KMS-11 (cell line): ENCODE measurements around the gene C1QTNF9.

ENCODE experiments used
- H2AFZ ChIP-seq: fragments of 200-600 bp; sonication (generic); 2 replicates; pipeline ENCODE4 v1.6.1; 2016; ENCODE audit warnings: antibody characterized with exemption, mixed run types, low read depth
- H3K27ac ChIP-seq: fragments of 200-600 bp; sonication (generic); 2 replicates; pipeline ENCODE4 v1.6.1; 2016; ENCODE audit warnings: mild to moderate bottlenecking, mixed run types
- H3K27me3 ChIP-seq: fragments of 200-600 bp; sonication (generic); 2 replicates; pipeline ENCODE4 v1.6.1; 2017; ENCODE audit warnings: mild to moderate bottlenecking, low read depth, mixed run types, moderate library complexity; ENCODE audit not compliant: insufficient read depth
- H3K36me3 ChIP-seq: fragments of 200-600 bp; sonication (generic); 2 replicates; pipeline ENCODE4 v1.6.1; 2017; ENCODE audit warnings: mild to moderate bottlenecking, mixed run types; ENCODE audit not compliant: insufficient read depth
- H3K4me1 ChIP-seq: fragments of 200-600 bp; sonication (generic); 2 replicates; pipeline ENCODE4 v1.6.1; 2016; ENCODE audit warnings: mild to moderate bottlenecking, low read depth, mixed run types; ENCODE audit not compliant: poor library complexity, severe bottlenecking
- H3K4me2 ChIP-seq: fragments of 200-600 bp; sonication (generic); 2 replicates; pipeline ENCODE4 v1.7.0; 2016; ENCODE audit warnings: mild to moderate bottlenecking, mixed run types
- H3K4me3 ChIP-seq: fragments of 200-600 bp; sonication (generic); IDR thresholded peaks from 2 replicates; pipeline ENCODE4 v1.6.1; 2017; ENCODE audit warnings: low read depth, low read length, mixed read lengths; ENCODE audit not compliant: insufficient read depth
- H3K79me2 ChIP-seq: fragments of 200-600 bp; sonication (generic); 2 replicates; pipeline ENCODE4 v1.6.1; 2016; ENCODE audit warnings: low read depth, mixed run types; ENCODE audit not compliant: insufficient read depth
- H3K9ac ChIP-seq: fragments of 200-600 bp; sonication (generic); 2 replicates; pipeline ENCODE4 v1.6.1; 2016; ENCODE audit warnings: mild to moderate bottlenecking, mixed run types
- H4K20me1 ChIP-seq: fragments of 200-600 bp; sonication (generic); 2 replicates; pipeline ENCODE4 v1.6.1; 2016; ENCODE audit warnings: mild to moderate bottlenecking, mixed run types; ENCODE audit not compliant: insufficient read depth
- TF ChIP-seq, protein P1 (sequence below): fragments of 200-600 bp; sonication (generic); conservative IDR thresholded peaks from 2 replicates; pipeline ENCODE4 v1.6.1; 2017; ENCODE audit warnings: low read depth, mild to moderate bottlenecking, antibody characterized with exemption, low read length, moderate library complexity, mixed read lengths

The C1QTNF9 gene

DNA sequence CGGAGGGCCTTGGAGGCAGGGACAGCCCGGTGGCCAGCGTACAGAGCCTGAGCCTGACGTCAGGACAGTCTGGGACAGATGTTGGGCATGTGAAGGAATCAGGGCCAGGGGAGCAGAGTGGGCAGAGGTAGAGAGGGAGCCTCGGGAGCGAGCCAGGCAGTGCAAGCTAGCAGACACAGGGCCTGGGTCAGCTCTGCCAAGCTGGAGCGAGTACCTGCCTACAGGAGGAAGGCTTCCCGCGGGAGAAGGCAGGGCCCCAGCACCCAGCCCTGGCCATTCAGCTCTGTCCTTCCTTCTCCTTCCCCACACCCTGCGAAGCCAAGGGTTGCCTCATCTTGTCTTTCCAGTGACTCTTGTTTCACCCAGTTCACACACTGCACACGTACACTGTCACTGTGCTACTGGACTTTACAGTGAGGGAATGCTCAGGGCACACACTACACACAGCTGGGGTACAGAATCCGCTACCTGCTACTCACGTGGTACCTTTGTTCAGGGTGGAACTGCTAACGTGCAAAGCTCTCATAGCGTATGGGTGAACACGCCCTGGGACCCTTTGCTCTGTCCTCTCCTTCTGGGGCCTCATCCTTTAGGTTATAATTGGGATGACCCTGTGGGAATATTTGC lies 9.8 kb upstream of the C1QTNF9 start:
- H3K4me1 ChIP-seq: no peaks in the 10 kb centered on the region
- H3K27me3 ChIP-seq: no peaks in the 10 kb centered on the region
- H4K20me1 ChIP-seq: no peaks in the 10 kb centered on the region
- H3K27ac ChIP-seq: no peak overlapping the region
- no peak overlapping the region for H3K4me2 ChIP-seq
- no peak overlapping the region for H2AFZ ChIP-seq
- TF ChIP-seq, protein P1, sequence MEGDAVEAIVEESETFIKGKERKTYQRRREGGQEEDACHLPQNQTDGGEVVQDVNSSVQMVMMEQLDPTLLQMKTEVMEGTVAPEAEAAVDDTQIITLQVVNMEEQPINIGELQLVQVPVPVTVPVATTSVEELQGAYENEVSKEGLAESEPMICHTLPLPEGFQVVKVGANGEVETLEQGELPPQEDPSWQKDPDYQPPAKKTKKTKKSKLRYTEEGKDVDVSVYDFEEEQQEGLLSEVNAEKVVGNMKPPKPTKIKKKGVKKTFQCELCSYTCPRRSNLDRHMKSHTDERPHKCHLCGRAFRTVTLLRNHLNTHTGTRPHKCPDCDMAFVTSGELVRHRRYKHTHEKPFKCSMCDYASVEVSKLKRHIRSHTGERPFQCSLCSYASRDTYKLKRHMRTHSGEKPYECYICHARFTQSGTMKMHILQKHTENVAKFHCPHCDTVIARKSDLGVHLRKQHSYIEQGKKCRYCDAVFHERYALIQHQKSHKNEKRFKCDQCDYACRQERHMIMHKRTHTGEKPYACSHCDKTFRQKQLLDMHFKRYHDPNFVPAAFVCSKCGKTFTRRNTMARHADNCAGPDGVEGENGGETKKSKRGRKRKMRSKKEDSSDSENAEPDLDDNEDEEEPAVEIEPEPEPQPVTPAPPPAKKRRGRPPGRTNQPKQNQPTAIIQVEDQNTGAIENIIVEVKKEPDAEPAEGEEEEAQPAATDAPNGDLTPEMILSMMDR: no peak
- H3K36me3 ChIP-seq: no peaks in the 10 kb centered on the region
- no peak overlapping the region for H3K4me3 ChIP-seq
- no peaks in the 10 kb centered on the region for H3K79me2 ChIP-seq
- no peak overlapping the region for H3K9ac ChIP-seq

DNA sequence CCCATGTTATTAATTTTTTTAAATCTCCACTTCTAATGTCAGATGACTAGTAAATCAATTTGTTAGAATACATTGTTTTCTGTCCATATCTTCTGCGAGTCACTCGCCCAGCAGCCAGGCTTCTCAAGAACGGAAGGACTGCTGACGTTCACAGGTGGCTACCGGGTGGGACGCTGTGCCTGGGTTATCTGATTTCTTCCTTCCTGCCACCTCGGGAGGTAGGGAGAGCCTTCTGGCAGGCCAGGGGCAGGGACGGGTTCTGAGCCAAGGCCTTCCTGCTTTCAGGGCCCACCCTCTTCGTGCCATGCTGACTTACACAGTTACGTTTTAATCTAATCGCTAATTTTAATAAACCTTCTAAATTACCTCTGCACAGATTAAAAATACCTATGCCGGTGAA lies 7.9 kb upstream of the C1QTNF9 start:
- no peaks in the 10 kb centered on the region for H3K36me3 ChIP-seq
- no peak overlapping the region for H3K4me2 ChIP-seq
- H3K4me3 ChIP-seq: no peak overlapping the region
- no peaks in the 10 kb centered on the region for H4K20me1 ChIP-seq
- no peaks in the 10 kb centered on the region for H3K4me1 ChIP-seq
- no peaks in the 10 kb centered on the region for H3K27me3 ChIP-seq
- H2AFZ ChIP-seq: no peak overlapping the region
- H3K79me2 ChIP-seq: no peaks in the 10 kb centered on the region
- H3K27ac ChIP-seq: no peak overlapping the region
- H3K9ac ChIP-seq: no peak overlapping the region
- TF ChIP-seq, protein P1: no peak

DNA sequence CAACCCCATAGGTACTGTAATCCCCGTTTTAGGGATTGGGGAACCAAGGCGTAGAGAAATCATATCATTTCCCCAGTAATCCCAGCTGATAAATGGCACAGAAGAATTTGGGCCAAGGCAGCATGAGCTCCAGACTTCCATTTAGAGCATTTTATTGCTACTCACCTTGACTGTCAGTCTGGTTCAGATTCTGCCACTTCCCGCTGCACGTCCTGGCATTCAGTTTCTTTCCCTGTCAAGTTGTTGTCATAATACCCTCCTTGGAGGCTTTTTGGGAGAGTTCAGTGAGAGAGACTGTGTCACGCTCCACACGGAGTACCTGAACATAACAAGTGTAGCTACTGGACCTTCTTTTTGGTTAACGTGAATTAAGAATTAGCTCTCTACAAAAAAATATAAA lies 7.5 kb upstream of the C1QTNF9 start:
- no peaks in the 10 kb centered on the region for H3K27me3 ChIP-seq
- no peak overlapping the region for H3K4me3 ChIP-seq
- no peak overlapping the region for H3K9ac ChIP-seq
- TF ChIP-seq, protein P1: no peak
- no peak overlapping the region for H3K27ac ChIP-seq
- H2AFZ ChIP-seq: no peak overlapping the region
- H3K4me2 ChIP-seq: no peak overlapping the region
- no peaks in the 10 kb centered on the region for H3K4me1 ChIP-seq
- H3K36me3 ChIP-seq: no peaks in the 10 kb centered on the region
- no peaks in the 10 kb centered on the region for H4K20me1 ChIP-seq
- H3K79me2 ChIP-seq: no peaks in the 10 kb centered on the region

DNA sequence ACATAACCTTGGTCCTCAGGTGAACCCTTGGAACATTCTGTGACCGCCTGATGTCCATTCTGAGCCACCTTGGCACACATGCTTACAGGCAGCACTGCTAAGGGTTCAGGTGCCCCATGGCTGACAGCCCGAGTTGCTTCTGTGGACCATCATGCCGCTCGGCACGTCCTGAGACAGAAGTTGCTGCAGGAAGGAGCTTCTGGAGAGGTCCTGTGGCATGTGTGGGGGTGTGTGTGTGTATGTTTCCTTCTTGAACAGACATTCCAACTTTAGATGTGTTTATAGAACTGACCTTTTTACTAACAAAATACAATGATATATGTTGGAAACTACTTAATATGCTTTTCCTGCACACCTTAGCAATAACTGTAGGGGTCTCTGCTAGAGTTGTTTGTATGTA lies 4.8 kb upstream of the C1QTNF9 start:
- H3K4me2 ChIP-seq: no peak overlapping the region
- H3K79me2 ChIP-seq: no peaks in the 10 kb centered on the region
- no peaks in the 10 kb centered on the region for H4K20me1 ChIP-seq
- H3K4me1 ChIP-seq: no peaks in the 10 kb centered on the region
- no peaks in the 10 kb centered on the region for H3K36me3 ChIP-seq
- H2AFZ ChIP-seq: no peak overlapping the region
- H3K4me3 ChIP-seq: no peak overlapping the region
- H3K9ac ChIP-seq: no peak overlapping the region
- no peaks in the 10 kb centered on the region for H3K27me3 ChIP-seq
- TF ChIP-seq, protein P1: no peak
- no peak overlapping the region for H3K27ac ChIP-seq
